ENCODE data around the gene SLC35F3.
"Not testable (repeated sequence)": the region's sequence is repeated elsewhere in the genome, so short reads cannot be mapped to it uniquely, and the experiment has no call there.

Gene SLC35F3

GRCh38 chr1:234114648-234115307 is 210.3 kb downstream of the SLC35F3 start:
- TF ChIP-seq CTCF (IDR thresholded peaks at IDR 0.05; ENCODE audit: insufficient read depth, low read depth, low read length, missing control alignments), result peak; percentile 58
- DNase-seq (ENCODE audit: low read depth), result peak; percentile 56
- no peak overlapping the region for H3K4me3 ChIP-seq (ENCODE audit: low read depth, low read length)

GRCh38 chr1:234118911-234119310 is 214.4 kb downstream of the SLC35F3 start:
- no peak overlapping the region for H3K4me3 ChIP-seq (ENCODE audit: low read depth, low read length)
- DNase-seq (ENCODE audit: low read depth), result no peak
- TF ChIP-seq CTCF (IDR thresholded peaks at IDR 0.05; ENCODE audit: insufficient read depth, low read depth, low read length, missing control alignments), result no peak

GRCh38 chr1:234119431-234119830 is 215.0 kb downstream of the SLC35F3 start:
- no peak for DNase-seq (ENCODE audit: low read depth)
- H3K4me3 ChIP-seq (ENCODE audit: low read depth, low read length), result no peak overlapping the region
- TF ChIP-seq CTCF (IDR thresholded peaks at IDR 0.05; ENCODE audit: insufficient read depth, low read depth, low read length, missing control alignments), result no peak

- DNase-seq (ENCODE audit: low read depth), result no peak
Measured at GRCh38 chr1:234120327-234120944, 216.0 kb downstream of the SLC35F3 start.

GRCh38 chr1:234121659-234122058 is 217.2 kb downstream of the SLC35F3 start:
- not testable (repeated sequence) for H3K4me3 ChIP-seq (ENCODE audit: low read depth, low read length)

More at GRCh38 chr1:234120327-234120944, 216.0 kb downstream of the SLC35F3 start:
- no peak for TF ChIP-seq CTCF (IDR thresholded peaks at IDR 0.05; ENCODE audit: insufficient read depth, low read depth, low read length, missing control alignments)
- no peak overlapping the region for H3K4me3 ChIP-seq (ENCODE audit: low read depth, low read length)

GRCh38 chr1:234122571-234122970 is 218.1 kb downstream of the SLC35F3 start:
- not testable (repeated sequence) for DNase-seq (ENCODE audit: low read depth); H3K4me3 ChIP-seq (ENCODE audit: low read depth, low read length)

More at GRCh38 chr1:234121659-234122058, 217.2 kb downstream of the SLC35F3 start:
- not testable (repeated sequence) for DNase-seq (ENCODE audit: low read depth)

GRCh38 chr1:234123867-234124266 is 219.4 kb downstream of the SLC35F3 start:
- H3K4me3 ChIP-seq (ENCODE audit: low read depth, low read length), result no peak overlapping the region
- DNase-seq (ENCODE audit: low read depth), result no peak
- no peak for TF ChIP-seq CTCF (IDR thresholded peaks at IDR 0.05; ENCODE audit: insufficient read depth, low read depth, low read length, missing control alignments)

- TF ChIP-seq CTCF (IDR thresholded peaks at IDR 0.05; ENCODE audit: insufficient read depth, low read depth, low read length, missing control alignments), result peak; percentile 50
- peak; percentile 61 for DNase-seq (ENCODE audit: low read depth)
- H3K4me3 ChIP-seq (ENCODE audit: low read depth, low read length), result no peak overlapping the region
Measured at GRCh38 chr1:234125283-234125682, 220.8 kb downstream of the SLC35F3 start.

Data from GM12865 (cell line).